Measurements from ENCODE around the gene TMEM11. TPM values are rescaled to one million over a fixed set of nuclear protein-coding genes. Genes with fewer than 3 reads are reported as not detected.
A peak's percentile ranks its signal among the peaks of the same experiment; 100 is the strongest.

Gene TMEM11
- total RNA-seq, 2 donors from 2014 or later = 7.0 to 22.4 TPM

- Histone ChIP-seq H3K9me3 (no peaks in the 10 kb centered on the region), H3K27ac (peak overlapping the region; percentile 56 to 76 (median 65)), H3K4me1 (peaks cover 23% of the 10 kb centered on the region), H3K4me3 (peak overlapping the region in 1 of 2 donors; percentile 20), H3K27me3 (no peaks in the 10 kb centered on the region), H3K36me3 (replicated peaks in 1 of 2; ENCODE audit: insufficient read depth in 1 of 2, low read depth in 2 of 2) (no peaks in the 10 kb centered on the region)
- TF ChIP-seq CTCF (IDR thresholded peaks at IDR 0.05) = no peak
- no peak for TF ChIP-seq POLR2A (IDR thresholded peaks at IDR 0.05)
- intact Hi-C loops (cut with DNase I) = no loop called here
- DNase-seq (no peak), ATAC-seq (peak; percentile 3)
- 33 to 45% methylated on average over 12 to 15 of the region's 15 CpGs for WGBS, 2 donors
These were observed 39.9 kb upstream of the TMEM11 start for GRCh38 chr17:21253646-21254441.

GRCh38 chr17:21252796-21253645, 39.1 kb upstream of the TMEM11 start, which contains the start of gene NATD1:
Gene NATD1 (minus strand): TSS chr17:21253410. CDS start chr17:21253264, 146 bp downstream.
- Histone ChIP-seq H3K4me1 (peaks cover 23% of the 10 kb centered on the region), H3K4me3 (peak within 1 kb of the TSS in 1 of 2 donors; percentile 37), H3K36me3 (replicated peaks in 1 of 2; ENCODE audit: insufficient read depth in 1 of 2, low read depth in 2 of 2) (no peaks in the 10 kb centered on the region), H3K27ac (peak within 1 kb of the TSS; percentile 62 to 76 (median 66)), H3K27me3 (no peaks in the 10 kb centered on the region), H3K9me3 (no peaks in the 10 kb centered on the region)
- peak; percentile 87 to 93 (median 89) for DNase-seq
- peak; percentile 91 for ATAC-seq
- WGBS, 2 donors = 0 to 1% methylated on average over 26 to 103 of the region's 117 CpGs
- TF ChIP-seq POLR2A (IDR thresholded peaks at IDR 0.05) = peak in 2 of 3 donors; percentile 31 to 37
- TF ChIP-seq CTCF (IDR thresholded peaks at IDR 0.05) = no peak
- intact Hi-C loops (cut with DNase I) = no loop called here

GRCh38 chr17:21252289-21252795, 38.4 kb upstream of the TMEM11 start:
- no peak for ATAC-seq
- Histone ChIP-seq H3K27me3 (no peaks in the 10 kb centered on the region), H3K9me3 (no peaks in the 10 kb centered on the region), H3K27ac (peak overlapping the region in 3 of 4 donors; percentile 63 to 76 (median 68)), H3K4me3 (peak overlapping the region in 1 of 2 donors; percentile 37), H3K36me3 (replicated peaks in 1 of 2; ENCODE audit: insufficient read depth in 1 of 2, low read depth in 2 of 2) (no peaks in the 10 kb centered on the region), H3K4me1 (peaks cover 23% of the 10 kb centered on the region)
- TF ChIP-seq POLR2A (IDR thresholded peaks at IDR 0.05) (no peak), CTCF (IDR thresholded peaks at IDR 0.05) (no peak)
- no peak for DNase-seq
- intact Hi-C loops (cut with DNase I) = no loop called here
- 13 to 14% methylated on average over 10 to 12 of the region's 12 CpGs for WGBS, 2 donors

- Histone ChIP-seq H3K36me3 (replicated peaks in 1 of 2; ENCODE audit: insufficient read depth in 1 of 2, low read depth in 2 of 2) (no peaks in the 10 kb centered on the region), H3K27ac (no peak overlapping the region), H3K4me1 (peaks cover 23% of the 10 kb centered on the region), H3K9me3 (no peaks in the 10 kb centered on the region), H3K27me3 (no peaks in the 10 kb centered on the region), H3K4me3 (no peak overlapping the region)
- ATAC-seq (no peak), DNase-seq (no peak)
- WGBS, 2 donors = 86 to 89% methylated on average over 9 to 15 of the region's 15 CpGs
- no peak for TF ChIP-seq CTCF (IDR thresholded peaks at IDR 0.05)
- intact Hi-C loops (cut with DNase I) = no loop called here
These were observed 37.5 kb upstream of the TMEM11 start for GRCh38 chr17:21251337-21252010.

Data from body of pancreas (tissue), 4 donors.